Stimulated activated CD4-positive, alpha-beta T cell treated with anti-CD3 and anti-CD28 coated beads, Interleukin-2, amount 100 ng/mL, for 24 hours (primary cell): ENCODE data around the gene NCOA3.
"Not testable (repeated sequence)": the region's sequence is repeated elsewhere in the genome, so short reads cannot be mapped to it uniquely, and the experiment has no call there.

Experiments
- DNase-seq, 2 donors: peaks; one replicate each; pipeline ENCODE4 v3.0.0-alpha.2; 2020

NCOA3 gene

GRCh38 chr20:47501482-47502270 is at the start of gene NCOA3:
TSS of gene NCOA3 (plus strand) at chr20:47501887. CDS start at chr20:47622248, 120,361 bp downstream.
- DNase-seq: peak; percentile 92 to 98

- no peak for DNase-seq
Observed at GRCh38 chr20:47452736-47453161, 48.9 kb upstream of the NCOA3 start.

- peak; percentile 41 to 54 for DNase-seq
Observed at GRCh38 chr20:47453167-47453782, 48.4 kb upstream of the NCOA3 start.

GRCh38 chr20:47454298-47455132 is 47.2 kb upstream of the NCOA3 start:
- DNase-seq: no peak

GRCh38 chr20:47455133-47456040 is 46.3 kb upstream of the NCOA3 start:
- DNase-seq: no peak

- DNase-seq: no peak
Observed at GRCh38 chr20:47456041-47456537, 45.6 kb upstream of the NCOA3 start.

- no peak for DNase-seq
Observed at GRCh38 chr20:47456952-47457724, 44.5 kb upstream of the NCOA3 start.

- not testable (repeated sequence) for DNase-seq
Observed at GRCh38 chr20:47458280-47459050, 43.2 kb upstream of the NCOA3 start.

GRCh38 chr20:47459344-47460073 is 42.2 kb upstream of the NCOA3 start:
- DNase-seq: no peak

- not testable (repeated sequence) for DNase-seq
Observed at GRCh38 chr20:47460761-47461112, 41.0 kb upstream of the NCOA3 start.

GRCh38 chr20:47461120-47461685 is 40.5 kb upstream of the NCOA3 start:
- no peak for DNase-seq

- DNase-seq: not testable (repeated sequence)
Observed at GRCh38 chr20:47461906-47462305, 39.8 kb upstream of the NCOA3 start.

- no peak for DNase-seq
Observed at GRCh38 chr20:47464380-47465101, 37.1 kb upstream of the NCOA3 start.

- no peak for DNase-seq
Observed at GRCh38 chr20:47465335-47466090, 36.2 kb upstream of the NCOA3 start.

GRCh38 chr20:47466213-47466612 is 35.5 kb upstream of the NCOA3 start:
- DNase-seq: no peak

GRCh38 chr20:47466704-47467459 is 34.8 kb upstream of the NCOA3 start:
- no peak for DNase-seq
